Left renal pelvis (tissue), 4 donors: ENCODE measurements around the gene KIR2DL3. TPM values are rescaled to one million over a fixed set of nuclear protein-coding genes. Genes with fewer than 3 reads are reported as not detected.
"Not testable (repeated sequence)": the region's sequence is repeated elsewhere in the genome, so short reads cannot be mapped to it uniquely, and the experiment has no call there.

Source experiments
- DNase-seq, 4 donors: peaks; one replicate each; pipeline ENCODE4 v3.0.0-alpha.2; 2013; ENCODE audit warnings: low read depth in 4 of 4, low spot score in 3 of 4
- polyA plus RNA-seq, 4 donors: library from polyadenylated mRNA; unstranded; fragments of 120-200 nt; gene quantifications; one replicate each; pipeline ENCODE4 v1.2.1, GENCODE V29; 2013; ENCODE audit not compliant: insufficient read length in 4 of 4

KIR2DL3 gene
- polyA plus RNA-seq, 4 donors: not detected

DNA sequence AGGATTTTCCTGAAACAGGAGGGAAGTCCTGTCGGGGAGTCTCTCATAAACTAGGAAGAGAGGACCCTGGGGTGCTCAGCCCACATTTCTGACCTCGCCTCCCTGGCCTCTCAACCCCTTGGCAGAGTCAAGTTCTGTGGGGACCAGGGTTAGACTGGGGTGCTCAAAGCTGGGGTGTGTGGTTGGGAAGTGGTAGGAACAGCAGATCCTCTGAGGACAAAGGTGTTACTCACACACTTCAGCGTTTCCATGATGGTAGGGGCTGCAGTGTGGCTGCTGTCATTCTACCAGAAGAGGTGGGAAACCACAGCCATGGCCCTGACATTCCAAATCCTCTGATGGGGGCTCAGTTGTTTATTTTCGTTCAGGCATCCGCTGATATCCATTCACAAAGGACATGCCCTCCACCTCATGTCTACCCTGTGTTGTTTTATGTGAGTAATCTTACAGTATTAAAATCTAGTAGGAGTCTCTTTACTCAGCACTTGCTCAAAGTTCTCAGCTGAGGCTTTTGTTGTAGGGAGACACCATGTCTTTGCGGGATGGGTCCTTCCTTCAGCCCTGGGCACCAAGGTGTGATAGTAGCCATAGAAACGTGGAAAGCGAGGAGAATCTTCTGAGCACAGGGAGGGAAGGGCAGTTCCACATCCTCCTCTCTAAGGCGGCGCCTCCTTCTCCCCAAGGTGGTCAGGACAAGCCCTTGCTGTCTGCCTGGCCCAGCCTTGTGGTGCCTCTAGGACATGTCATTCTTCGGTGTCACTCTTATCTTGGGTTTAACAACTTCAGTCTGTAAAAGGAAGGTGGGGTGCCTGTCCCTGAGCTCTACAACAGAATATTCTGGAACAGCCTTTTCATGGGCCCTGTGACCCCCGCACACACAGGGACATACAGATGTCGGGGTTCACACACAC lies 1.5 kb downstream of the KIR2DL3 start:
- no peak for DNase-seq

DNA sequence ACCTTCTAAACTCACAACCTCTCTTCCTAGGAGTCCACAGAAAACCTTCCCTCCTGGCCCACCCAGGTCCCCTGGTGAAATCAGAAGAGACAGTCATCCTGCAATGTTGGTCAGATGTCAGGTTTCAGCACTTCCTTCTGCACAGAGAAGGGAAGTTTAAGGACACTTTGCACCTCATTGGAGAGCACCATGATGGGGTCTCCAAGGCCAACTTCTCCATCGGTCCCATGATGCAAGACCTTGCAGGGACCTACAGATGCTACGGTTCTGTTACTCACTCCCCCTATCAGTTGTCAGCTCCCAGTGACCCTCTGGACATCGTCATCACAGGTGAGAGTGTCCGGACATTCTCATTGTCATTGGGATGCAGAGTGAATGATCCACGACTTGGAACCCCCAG lies 3.6 kb downstream of the KIR2DL3 start:
- DNase-seq: not testable (repeated sequence)

DNA sequence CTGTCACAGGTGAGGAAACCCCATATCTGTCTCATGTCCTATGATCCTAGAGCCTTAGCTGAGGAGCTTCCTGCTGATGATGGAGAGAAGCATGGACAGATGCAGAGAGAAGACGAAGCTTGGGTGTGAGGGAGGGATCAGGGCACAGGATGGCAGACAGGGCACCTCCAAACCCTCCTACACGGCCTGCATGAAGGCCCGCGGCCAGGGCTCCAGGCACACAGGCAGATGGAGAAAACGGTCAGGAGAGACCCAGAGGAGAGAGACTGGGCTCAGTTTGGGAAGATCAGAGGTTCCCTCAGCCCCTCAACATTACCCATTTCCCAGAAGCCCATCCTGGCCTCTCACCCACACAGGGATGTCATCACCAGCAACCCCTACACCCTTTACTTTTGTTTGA lies 5.8 kb downstream of the KIR2DL3 start:
- DNase-seq: not testable (repeated sequence)

DNA sequence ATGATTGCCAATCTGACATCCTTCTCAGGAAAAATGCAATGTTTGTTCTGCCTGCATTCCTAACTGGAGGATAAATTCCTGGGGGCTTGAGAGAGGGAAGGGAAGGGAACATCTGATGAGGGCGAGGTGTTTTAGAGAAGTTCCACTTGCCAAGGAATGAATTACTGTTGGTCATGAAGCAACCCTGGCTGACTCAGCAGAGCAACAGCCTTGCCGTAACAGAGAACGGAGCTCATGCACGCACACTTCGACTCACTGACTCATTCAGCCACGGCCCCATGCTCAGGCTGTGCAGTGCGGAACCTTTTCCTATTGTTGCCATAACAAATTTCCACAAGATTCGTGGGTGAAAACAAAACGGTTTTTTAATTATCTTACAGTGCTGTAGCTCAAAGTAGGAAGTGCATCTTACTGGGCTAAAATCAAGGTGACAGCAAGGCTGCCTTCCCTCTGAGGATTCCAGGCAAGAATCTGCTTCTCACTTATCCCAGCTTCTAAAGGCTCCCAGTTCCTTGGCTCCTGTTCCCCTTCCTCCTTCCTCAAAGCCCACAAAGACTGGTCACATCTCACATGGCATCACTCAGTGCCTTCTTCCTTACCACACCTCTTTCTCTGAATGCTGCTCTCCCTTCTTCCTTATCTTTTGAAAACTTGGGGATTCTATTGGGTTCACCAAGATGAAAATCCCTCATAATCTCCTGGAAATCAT lies 9.5 kb downstream of the KIR2DL3 start:
- not testable (repeated sequence) for DNase-seq

DNA sequence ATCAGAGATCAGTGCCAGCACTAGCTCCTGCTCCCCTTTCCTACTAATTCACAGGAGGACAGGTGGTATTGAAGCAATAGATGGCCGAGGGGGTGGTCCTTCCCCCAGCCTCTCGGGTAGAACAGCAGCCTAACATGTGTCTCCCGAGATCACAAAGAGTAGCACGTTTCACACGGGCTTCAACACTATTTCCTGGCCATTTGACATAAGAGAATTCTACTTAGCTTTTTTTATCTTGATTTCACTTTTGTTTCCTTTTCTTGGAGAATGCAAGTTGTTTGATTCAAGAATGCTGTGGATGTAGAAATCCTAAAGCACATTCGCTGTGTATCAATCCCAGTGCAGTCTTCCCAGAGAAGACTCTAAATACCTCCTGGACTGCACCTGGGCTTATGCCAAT lies 12.0 kb downstream of the KIR2DL3 start:
- DNase-seq: not testable (repeated sequence)

DNA sequence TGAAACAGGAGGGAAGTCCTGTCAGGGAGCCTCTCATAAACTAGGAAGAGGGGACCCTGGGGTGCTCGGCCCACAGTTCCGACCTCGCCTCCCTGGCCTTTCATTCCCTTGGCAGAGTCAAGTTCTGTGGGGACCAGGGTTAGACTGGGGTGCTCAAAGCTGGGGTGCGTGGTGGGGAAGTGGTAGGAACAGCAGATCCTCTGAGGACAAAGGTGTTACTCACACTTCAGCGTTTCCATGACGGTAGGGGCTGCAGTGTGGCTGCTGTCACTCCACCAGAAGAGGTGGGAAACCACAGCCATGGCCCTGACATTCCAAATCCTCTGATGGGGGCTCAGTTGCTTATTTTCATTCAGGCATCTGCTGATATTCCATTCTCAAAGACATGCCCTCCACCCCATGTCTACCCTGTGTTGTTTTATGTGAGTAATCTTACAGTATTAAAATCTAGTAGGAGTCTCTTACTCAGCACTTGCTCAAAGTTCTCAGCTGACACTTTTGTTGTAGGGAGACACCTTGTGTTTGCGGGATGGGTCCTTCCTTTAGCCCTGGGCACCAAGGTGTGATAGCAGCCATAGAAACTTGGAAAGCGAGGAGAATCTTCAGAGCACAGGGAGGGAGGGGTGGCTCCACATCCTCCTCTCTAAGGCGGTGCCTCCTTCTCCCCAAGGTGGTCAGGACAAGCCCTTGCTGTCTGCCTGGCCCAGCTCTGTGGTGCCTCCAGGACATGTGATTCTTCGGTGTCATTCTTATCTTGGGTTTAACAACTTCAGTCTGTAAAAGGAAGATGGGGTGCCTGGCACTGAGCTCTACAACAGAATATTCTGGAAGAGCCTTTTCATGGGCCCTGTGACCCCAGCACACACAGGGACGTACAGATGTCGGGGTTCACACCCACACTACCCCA lies 18.1 kb downstream of the KIR2DL3 start:
- not testable (repeated sequence) for DNase-seq

DNA sequence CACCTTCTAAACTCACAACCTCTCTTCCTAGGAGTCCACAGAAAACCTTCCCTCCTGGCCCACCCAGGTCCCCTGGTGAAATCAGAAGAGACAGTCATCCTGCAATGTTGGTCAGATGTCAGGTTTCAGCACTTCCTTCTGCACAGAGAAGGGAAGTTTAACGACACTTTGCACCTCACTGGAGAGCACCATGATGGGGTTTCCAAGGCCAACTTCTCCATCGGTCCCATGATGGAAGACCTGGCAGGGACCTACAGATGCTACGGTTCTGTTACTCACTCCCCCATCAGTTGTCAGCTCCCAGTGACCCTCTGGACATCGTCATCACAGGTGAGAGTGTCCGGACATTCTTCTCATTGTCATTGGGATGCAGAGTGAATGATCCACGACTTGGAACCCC lies 20.3 kb downstream of the KIR2DL3 start:
- not testable (repeated sequence) for DNase-seq

DNA sequence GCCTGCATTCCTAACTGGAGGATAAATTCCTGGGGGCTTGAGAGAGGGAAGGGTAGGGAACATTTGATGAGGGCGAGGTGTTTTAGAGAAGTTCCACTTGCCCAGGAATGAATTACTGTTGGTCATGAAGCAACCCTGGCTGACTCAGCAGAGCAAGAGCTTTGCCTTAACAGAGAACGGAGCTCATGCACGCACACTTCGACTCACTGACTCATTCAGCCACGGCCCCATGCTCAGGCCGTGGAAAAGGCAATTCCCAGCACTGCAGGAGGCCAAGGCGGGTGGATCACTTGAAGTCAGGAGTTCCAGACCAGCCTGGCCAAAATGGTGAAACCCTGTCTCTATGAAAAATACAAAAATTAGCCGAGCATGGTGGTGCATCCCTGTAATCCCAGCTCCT lies 25.9 kb downstream of the KIR2DL3 start:
- not testable (repeated sequence) for DNase-seq

DNA sequence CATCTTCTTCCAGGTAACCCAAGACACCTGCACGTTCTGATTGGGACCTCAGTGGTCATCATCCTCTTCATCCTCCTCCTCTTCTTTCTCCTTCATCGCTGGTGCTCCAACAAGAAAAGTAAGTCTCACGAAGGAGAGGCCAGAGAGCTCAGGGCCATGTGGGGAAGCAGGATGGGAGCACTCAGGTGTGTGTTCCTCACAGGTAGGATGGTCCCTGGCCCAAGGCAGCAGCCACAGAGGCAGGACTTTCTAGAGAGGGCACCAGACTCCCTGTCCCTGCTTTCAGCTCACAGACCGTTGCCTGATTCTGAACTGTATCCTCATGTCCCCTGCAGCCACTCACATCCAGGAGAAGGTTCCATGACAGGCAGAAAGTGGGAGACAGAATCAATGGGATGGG lies 28.2 kb downstream of the KIR2DL3 start:
- not testable (repeated sequence) for DNase-seq

DNA sequence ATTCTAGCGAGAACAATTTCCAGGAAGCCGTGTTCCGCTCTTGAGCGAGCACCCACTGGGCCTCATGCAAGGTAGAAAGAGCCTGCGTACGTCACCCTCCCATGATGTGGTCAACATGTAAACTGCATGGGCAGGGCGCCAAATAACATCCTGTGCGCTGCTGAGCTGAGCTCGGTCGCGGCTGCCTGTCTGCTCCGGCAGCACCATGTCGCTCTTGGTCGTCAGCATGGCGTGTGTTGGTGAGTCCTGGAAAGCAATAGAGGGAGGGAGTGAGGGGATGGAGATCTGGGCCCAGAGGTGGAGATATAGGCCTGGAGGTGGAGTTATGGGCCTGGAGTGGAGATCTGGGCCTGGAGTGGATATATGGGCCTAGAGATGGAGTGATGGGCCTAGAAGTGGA lies 31.3 kb downstream of the KIR2DL3 start, which contains the start of gene KIR2DL1:
Gene KIR2DL1, plus strand, starts transcription at position 148 of the 400 bp plus-strand sequence. Its CDS starts 58 bp downstream, at position 206.
- DNase-seq: not testable (repeated sequence)

DNA sequence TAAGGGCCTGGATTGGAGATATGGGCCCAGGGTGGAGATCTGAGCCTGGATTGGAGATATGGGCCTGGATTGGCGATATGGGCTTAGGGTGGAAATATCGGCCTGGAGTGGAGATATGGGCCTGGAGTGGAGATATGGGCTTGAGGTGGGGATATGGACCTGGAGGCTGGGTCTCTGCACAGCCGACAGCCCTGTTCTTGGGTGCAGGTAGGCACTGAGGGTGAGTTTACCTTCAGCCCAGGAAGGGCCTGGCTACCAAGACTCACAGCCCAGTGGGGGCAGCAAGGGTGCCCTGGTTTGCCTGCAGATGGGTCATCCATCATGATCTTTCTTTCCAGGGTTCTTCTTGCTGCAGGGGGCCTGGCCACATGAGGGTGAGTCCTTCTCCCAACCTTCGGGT lies 32.2 kb downstream of the KIR2DL3 start:
- DNase-seq: not testable (repeated sequence)

DNA sequence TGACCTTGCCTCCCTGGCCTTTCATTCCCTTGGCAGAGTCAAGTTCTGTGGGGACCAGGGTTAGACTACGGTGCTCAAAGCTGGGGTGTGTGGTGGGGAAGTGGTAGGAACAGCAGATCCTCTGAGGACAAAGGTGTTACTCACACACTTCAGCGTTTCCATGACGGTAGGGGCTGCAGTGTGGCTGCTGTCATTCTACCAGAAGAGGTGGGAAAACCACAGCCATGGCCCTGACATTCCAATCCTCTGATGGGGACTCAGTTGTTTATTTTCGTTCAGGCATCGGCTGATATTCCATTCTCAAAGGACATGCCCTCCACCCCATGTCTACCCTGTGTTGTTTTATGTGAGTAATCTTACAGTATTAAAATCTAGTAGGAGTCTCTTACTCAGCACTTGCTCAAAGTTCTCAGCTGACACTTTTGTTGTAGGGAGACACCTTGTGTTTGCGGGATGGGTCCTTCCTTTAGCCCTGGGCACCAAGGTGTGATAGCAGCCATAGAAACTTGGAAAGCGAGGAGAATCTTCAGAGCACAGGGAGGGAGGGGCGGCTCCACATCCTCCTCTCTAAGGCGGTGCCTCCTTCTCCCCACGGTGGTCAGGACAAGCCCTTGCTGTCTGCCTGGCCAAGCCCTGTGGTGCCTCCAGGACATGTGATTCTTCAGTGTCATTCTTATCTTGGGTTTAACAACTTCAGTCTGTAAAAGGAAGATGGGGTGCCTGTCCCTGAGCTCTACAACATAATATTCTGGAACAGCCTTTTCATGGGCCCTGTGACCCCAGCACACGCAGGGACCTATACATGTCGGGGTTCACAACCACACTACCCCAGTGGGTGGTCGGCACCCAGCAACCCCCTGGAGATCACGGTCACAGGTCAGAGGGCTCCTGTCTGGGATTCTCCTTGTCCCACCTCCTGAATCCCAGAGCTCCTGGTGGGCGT lies 33.0 kb downstream of the KIR2DL3 start:
- not testable (repeated sequence) for DNase-seq

DNA sequence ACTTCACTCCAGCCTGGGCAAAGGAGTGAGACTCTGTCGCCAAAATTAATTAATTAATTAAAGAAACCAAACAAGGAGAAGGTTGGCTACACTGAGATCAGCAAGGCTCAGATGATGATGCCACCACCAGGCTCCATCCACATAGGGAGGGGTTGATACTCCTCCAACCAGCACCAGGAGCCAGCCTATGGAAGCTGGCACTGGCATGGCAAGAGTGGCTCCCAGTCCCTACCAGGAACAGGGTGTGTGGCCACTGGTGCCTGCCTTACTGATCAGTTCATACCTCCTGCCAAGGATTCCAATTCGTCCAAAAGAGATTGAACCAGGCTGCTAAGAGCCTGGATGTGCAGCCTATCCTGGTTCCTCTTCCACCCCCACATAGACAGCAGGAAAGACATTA lies 34.4 kb downstream of the KIR2DL3 start:
- DNase-seq: not testable (repeated sequence)

DNA sequence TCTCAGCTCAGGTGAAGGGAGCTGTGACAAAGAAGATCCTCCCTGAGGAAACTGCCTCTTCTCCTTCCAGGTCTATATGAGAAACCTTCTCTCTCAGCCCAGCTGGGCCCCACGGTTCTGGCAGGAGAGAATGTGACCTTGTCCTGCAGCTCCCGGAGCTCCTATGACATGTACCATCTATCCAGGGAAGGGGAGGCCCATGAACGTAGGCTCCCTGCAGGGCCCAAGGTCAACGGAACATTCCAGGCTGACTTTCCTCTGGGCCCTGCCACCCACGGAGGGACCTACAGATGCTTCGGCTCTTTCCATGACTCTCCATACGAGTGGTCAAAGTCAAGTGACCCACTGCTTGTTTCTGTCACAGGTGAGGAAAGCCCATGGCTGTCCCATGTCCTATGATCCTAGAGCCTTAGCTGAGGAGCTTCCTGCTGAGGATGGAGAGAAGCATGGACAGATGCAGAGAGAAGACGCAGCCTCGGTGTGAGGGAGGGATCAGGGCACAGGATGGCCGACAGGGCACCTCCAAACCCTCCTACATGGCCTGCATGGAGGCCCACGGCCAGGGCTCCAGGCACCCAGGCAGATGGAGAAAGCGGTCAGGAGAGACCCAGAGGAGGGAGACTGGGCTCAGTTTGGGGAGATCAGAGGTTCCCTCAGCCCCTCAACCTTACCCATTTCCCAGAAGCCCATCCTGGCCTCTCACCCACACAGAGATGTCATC lies 36.9 kb downstream of the KIR2DL3 start:
- not testable (repeated sequence) for DNase-seq

DNA sequence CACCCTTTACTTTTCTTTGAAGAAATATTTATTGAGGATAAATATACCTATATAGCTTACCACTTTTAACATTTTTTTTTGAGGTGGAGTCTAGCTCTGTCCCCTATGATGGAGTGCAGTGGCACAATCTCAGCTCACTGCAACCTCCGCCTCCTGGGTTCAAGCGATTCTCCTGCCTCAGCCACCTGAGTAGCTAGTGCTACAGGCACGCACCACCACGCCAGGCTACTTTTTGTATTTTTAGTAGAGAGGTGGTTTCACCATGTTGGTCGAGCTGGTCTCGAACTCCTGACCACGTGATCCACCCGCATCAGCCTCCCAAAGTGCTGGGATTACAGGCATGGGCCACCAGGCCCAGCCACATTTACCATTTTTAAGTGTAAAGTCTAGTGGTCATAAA lies 37.5 kb downstream of the KIR2DL3 start:
- not testable (repeated sequence) for DNase-seq

DNA sequence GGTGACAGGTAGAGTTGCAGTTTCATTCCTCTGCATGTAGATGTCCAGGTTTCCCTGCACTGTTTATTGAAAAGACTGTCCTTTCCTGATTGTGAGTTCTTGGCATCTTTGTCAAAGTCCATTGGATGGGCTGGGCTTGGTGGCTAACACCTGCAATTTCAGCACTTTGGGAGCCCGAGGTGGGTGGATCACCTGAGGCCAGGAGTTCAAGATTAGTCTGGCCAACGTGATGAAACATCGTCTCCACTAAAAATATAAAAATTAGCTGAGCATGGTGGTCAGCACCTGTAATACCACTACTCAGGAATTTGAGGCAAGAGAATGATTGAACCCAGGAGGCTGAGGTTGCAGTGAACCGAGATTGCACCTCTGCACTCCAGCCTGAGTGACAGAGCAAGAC lies 39.5 kb downstream of the KIR2DL3 start:
- not testable (repeated sequence) for DNase-seq

DNA sequence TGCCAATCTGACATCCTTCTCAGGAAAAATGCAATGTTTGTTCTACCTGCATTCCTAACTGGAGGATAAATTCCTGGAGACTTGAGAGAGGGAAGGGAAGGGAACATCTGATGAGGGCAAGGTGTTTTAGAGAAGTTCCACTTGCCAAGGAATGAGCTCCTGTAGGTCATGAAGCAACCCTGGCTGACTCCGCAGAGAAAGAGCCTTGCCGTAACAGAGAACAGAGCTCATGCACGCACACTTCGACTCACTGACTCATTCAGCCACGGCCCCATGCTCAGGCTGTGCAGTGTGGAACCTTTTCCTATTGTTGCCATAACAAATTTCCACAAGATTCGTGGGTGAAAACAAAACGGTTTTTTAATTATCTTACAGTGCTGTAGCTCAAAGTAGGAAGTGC lies 40.6 kb downstream of the KIR2DL3 start:
- not testable (repeated sequence) for DNase-seq

DNA sequence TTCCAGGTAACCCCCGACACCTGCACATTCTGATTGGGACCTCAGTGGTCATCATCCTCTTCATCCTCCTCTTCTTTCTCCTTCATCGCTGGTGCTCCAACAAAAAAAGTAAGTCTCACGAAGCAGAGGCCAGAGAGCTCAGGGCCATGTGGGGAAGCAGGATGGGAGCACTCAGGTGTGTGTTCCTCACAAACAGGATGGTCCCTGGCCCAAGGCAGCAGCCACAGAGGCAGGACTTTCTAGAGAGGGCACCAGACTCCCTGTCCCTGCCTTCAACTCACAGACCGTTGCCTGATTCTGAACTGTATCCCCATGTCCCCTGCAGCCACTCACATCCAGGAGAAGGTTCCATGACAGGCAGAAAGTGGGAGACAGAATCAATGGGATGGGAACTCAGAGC lies 44.6 kb downstream of the KIR2DL3 start:
- not testable (repeated sequence) for DNase-seq
